NCI-H2196 (cell line): ENCODE data around the gene C12orf56.

Source experiments
- DNase-seq: peaks from one replicate; lab custom pipeline; 2025; ENCODE audit not compliant: unreplicated experiment; lab: John Stamatoyannopoulos, UW

Gene C12orf56, protein sequence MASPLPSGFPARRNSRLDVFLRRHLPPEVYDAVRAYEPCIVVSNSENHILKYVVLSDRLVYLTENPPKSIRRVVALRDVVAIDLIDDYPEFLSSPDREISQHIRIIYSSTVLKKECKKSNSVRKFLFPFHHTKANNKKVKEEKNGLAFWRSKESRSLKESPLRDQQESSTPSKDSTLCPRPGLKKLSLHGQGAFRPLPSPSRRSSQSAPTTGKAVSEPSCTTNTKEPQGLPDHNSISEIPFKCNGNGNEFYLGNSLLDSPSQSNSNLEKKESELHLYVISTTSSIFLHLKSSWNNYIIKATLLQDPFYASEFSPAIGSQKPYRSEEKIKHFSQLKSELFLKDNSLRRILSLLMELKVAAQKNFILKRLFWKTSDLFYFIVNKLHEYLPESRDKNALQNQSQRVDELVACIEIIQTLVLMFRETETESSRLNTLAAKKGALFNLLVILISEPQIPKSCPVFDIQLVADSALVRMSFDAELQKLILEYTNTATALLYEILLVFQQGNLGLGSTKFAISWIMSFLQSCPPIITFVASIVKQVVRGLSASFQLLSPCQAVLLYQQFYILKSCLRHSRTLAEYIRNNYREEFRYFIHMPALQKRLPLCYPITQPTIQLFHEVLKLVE

DNA sequence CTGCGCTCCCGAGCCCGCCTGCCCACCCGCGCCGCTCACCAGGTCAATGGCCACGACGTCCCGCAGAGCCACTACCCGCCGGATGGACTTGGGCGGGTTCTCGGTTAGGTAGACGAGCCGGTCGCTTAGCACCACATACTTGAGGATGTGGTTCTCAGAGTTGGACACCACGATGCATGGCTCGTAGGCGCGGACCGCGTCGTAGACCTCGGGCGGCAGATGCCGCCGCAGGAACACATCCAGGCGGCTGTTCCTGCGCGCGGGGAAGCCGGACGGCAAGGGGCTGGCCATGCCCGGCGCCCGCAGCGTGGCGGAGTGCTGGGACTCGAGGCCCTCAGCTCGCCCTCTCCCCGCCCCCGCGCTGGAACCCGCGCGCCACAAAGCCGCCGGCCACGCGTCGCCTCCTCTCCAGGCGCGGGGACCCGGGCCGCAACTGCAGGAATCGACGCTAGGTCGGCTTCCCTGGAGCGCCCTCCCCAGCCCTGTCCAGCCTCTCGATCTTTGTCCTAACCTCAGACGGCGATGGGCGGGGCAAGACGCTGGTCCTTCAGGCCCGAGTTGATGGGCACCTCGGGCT is at the start of gene C12orf56:
C12orf56 (minus strand) TSS at position 484 of the 577 bp plus-strand sequence; CDS start at position 291, 193 bp downstream.
- no peak for DNase-seq

DNA sequence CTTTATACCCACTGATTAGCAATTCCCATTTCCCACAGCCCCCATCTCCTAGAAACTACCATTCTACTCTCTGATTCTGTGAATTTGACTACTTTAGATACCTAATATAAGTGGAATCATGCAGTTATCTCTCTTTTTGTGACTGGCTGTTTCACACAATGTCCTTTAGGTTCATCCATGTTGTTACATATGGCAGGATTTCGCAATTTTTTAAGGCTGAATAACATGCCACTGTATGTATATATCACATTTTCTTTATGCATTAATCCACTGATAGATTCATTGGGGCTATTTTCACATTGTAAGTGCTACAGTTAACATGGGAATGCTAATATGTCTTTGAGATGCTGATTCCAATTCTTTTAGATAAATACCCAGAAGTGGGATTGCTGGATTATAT is 49.5 kb upstream of the C12orf56 start:
- no peak for DNase-seq

DNA sequence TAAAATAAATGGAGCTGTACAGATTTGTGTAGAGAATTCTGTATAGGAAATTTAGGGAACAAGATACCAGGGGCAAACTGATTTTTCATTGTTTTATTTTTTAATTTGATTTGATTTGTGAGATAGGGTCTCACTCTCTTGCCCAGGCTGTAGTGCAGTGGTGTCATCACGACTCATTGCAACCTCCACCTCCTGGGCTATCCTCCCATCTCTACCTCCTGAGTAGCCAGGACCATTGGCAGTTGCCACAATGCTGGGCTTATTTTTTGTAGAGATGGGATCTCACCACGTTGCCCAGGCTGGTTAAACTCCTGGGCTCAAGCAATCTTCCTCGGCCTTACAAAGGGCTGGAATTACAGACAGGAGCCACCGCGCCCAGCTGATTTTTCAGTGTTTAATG is 43.4 kb upstream of the C12orf56 start:
- no peak for DNase-seq

DNA sequence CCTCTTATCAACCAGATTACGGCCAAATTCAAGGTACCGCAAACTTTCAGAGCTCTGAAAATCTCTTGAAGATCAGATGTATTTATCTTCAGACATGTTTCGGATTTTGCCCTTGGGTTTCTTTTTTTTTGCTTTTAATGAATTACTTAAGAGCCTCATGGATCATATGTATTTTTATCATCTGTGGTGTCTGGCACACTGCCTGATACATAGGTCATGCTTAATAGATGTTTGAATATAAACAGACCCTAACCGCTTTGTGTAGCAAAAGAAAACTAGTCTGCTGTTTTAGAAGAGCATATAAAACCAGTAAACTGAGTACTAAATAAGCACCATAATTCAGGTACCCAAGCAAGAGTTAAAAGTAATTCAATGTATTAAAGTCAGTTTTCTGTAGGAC is 41.2 kb upstream of the C12orf56 start:
- DNase-seq, result no peak

DNA sequence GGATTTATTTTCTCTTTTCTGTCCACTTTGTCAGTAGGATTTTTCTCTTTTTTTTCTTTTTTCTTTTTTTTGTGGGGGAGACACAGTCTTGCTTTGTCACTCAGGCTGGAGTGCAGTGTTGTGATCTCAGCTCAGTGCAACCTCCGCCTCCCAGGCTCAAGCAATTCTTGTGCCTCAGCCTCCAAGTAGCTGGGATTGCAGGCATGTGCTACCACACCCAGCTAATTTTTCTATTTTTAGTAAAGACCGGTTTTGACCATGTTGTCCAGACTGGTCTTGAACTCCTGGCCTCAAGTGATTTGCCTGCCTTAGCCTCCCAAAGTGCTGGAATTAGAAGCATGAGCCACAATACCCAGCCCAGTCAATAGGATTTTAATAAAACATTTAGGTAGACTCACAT is 40.3 kb upstream of the C12orf56 start:
- DNase-seq, result no peak

DNA sequence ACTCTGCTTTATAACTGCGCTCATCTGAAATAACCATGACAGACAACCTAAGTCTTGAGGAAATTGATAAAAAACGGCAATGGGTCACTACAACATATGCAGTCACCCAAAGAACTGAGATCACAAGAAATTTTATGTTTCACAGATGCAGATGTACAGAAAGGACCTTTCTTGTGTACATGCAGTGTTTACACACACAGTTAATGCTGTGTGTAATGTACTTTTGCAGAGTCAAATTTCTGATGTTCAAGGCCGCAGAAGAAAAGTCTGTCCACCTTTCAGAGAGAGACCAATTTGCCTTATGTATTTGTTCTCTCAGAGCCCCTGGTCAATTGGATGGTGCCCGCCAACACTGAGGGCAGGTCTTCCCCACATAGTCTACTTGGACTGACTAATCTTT is 38.4 kb upstream of the C12orf56 start:
- DNase-seq, result no peak

DNA sequence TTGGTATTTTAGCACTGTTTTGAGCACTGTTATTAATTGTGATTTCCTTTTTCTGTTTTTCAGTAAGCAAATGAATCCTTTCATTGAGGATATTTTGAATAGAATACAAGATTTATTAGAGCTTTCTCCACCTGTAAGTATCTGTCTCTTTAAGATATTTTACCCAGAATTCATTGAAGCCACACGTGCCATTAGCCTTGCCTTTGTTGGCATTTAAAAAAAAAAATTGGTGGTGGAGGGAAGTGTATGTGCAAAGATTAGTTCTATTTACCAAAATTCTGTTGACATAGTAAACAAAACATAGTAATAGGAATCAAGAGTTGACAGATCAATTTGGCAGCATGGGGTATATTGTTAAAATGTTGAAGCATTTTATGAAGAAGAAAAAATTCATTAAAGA is 37.4 kb upstream of the C12orf56 start:
- DNase-seq, result no peak

DNA sequence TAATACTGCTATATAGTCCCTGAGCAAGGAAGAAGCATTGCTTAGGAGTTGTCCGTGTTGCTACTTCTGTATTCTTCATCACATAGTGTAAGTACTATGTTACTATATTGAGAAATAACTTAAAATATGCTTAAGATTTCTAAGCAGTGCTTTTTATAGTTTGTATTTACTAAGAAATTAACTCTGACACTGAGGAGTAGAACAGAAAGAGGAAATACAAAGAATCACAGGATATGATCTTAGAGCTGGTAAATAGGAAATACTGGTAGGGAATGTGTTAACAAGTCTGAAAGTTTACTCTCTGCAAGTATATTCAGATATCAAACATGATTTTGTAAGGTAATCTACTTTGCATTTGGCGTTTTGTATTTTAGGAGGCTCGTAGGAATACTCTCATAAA is 29.1 kb upstream of the C12orf56 start:
- DNase-seq, result no peak

DNA sequence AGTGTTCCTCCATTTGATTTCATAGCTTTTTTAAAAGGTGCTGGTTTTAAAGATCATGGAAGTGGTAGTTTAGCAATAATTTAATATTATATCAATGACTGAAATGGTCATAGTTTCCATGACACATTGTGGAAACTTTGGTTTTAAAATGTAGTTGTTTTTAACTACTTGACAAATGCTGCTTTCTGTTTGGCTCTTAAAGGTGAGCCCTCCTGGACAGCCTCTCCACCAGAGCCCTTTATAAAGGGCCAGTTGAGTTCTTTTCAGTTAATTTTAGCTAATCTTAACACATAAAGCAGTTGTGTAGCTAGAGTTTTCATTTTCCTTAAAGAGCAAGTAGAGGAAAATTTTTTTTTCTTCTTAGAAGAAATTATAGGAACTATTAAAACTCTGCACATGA is 27.7 kb upstream of the C12orf56 start:
- no peak for DNase-seq

DNA sequence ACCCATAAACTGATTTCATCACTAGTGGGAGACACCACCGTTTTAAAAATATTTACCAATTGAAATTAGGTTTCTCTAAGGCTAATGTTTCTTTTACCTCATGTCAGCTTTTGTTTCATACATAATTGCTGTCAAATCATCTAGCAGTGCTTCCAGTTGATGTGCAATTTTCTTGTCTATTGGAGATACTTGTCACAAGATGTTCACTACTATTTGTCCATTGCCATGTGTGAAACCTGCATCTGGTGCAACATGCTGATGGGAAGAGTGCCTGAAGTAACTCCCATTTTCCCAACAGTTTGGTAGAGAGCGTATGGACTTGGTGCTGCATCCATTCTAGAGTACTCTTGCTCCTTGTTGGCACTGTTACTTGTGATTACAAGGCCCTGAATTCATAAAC is 23.3 kb upstream of the C12orf56 start:
- no peak for DNase-seq

DNA sequence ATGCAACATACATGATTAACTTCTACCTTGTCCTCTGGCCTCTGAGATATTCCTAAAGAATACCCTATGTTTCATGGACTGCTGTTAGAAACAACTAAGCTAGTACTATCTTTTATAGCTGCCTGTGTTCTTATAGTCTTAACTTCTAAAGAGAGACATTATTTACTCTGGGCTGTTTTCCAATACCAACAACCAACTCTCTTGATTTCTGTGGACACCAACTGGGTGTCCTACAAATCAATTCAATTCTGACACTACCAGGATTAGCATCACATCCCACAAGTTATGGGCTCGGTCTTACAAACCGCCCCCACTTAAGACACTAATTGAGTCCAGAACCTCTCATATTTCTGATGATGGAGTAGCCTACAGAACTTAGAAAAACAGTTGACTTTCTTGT is 21.9 kb upstream of the C12orf56 start:
- no peak for DNase-seq

DNA sequence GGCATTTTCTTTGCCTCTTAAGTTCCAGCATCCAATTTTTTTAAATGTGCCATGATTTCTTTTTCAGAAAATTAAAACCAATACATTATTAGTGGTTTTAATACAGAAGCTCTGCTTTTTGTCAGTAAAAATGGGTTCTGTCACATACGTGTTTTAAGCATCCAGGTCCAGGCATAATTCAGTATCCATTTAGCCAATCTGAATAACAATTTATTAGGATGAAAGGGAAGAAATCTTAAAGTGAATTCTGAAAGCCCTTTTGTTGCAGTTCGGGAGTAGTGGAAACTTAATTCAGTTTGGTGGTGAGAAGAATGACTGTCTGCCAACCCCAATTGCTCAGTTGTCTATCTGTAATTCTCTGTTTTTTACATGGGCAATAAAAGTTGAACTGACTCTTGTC is 20.9 kb upstream of the C12orf56 start:
- DNase-seq, result no peak

DNA sequence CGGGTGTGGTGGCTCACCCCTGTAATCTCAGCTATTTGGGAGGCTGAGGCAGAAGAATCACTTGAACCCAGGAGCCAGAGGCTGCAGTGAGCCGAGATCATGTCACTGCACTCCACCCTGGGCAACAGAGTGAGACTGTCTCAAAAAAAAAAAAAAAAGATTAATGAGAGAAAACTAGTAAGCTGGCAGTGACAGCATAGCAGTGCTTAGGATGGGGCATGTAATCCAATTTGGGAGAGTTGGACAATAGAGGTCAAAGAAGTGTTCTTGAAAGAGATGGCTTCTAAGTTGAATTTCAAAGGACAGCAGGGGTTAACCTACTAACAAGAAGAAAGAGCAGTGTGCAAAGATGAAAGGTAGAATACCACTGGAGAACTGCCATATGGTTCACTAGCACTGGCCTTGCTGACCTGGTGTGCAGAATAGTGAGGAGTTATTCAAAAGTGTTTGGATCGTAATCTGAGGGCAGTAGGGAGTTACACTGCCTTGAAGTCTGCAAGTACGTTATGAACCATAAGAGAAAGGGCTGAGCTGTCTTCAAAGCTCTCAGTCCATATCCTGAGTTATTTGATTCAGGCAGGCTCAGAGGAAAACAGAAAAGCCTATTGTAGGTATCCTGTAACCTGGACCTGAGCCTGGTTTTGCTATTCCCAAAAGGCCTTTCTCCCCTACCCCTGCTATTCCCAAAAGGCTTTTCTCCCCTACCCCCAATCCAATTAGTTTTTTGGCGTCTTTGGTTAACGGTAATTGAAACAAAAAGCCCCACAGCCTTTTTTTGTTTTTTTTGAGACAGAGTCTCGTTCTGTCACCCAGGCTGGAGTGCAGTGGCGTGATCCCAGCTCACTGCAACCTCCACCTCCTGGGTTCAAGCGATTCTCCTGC is 17.0 kb upstream of the C12orf56 start:
- DNase-seq, result no peak

DNA sequence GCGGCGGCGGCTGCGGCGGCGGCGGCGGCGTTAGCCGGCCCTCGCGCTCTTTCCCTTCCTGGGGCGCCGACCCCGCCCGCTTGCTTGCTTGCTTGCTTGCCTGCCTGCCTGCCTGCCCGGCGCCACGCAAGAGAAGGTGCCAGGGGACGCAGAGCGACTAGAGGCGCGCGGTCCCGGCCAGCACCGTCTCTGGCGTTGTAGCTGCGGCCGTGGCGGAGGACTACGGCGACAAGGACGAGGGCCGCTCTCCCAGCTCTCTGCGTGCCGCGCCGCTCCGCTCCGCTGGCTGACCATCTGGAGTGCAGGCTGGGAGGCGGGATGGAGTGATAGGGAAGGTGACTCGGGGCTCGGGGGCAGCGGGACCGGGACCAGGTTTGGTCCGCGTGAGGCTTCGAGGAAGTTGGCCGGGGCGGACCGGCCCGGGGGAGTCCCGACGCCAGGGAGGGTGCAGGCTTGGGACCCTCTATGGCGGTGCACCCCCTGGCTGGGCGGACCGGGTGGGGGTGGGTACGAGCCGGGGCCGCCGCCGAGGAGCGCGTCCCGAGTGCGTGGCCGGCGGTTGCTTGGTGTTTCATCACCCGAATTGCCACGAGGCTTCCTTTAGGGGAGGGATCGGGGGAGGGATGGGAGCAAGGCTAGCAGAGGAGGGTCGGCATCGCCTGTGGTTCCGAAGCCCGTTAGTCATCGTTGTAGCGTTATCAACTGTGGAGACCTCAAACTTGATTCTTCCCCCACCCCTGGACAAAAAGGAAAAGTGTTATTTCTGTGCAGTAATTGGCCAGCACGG is 14.1 kb upstream of the C12orf56 start:
- DNase-seq, result peak; percentile 36

DNA sequence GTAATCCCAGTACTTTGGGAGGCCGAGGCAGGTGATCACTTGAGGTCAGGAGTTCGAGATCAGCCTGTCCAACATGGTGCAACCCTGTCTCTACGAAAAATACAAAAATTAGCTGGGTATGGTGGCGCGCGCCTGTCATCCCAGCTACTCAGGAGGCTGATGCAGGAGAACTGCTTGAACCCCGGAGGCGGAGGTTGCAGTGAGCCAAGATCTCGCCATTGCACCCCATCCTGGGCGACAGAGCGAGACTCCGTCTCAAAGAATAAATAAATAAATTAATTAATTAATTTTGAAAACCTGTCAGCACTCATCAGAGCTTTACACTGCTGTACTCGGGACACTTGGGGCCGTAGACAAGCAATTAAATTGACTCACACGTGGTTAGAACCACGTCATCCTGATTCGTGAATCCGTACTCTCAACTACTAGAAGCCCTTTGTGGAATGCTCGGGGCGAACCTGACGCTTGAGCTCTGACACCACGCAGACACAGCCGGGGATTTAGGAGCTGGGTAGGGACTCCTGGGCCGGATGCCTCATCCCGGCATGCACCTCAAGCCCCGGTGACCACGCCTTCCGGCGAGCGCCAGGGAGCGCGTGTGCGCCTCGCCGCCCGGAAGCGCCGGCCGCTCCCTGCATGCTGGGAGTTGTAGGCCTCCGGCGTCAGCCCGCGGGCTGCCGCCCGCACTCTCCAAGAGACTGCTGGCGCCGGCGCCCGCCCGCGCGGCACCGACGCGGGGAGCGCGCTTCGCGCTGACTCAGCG is 13.3 kb upstream of the C12orf56 start, which contains the start of gene XPOT:
XPOT (plus strand) TSS at position 686 of the 763 bp plus-strand sequence. CDS start 5,644 bp downstream, outside the sequence.
- DNase-seq, result peak; percentile 97

DNA sequence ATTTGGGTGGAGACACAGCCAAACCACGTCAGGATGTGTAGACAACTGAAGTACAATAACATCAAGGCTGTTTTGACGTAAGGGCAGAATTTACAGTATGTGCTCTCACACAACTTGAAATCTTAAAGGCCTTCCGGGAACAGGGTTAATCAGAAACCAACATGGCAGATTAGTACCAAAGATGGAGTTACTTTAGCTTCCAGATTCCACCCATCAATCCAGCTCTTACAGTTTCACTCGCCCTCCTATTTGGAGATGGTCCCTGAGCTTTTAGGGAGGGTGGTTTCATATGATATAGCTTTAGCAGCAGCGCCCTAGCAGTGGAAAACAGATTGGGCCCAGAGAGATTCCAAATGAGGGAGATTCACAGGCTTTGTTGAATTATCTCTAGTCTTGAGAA is 11.6 kb upstream of the C12orf56 start:
- no peak for DNase-seq

DNA sequence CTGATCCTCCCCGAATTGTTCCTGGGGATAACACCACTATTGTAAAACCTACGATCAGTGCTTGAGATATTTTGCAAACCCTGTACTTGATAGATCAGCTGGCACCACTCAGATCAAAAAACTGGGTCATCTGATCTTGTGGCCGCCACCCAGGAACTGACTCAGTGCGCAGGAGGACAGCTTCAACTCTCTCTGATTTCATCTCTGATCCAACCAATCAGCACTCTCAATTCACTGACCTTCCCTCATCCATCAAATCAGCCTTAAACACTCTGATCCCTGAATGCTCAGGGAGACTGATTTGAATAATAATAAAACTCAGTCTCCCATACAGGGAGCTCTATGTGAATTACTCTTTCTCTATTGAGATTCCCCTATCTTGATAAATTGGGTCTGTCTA is 9.5 kb upstream of the C12orf56 start:
- DNase-seq, result peak; percentile 39

DNA sequence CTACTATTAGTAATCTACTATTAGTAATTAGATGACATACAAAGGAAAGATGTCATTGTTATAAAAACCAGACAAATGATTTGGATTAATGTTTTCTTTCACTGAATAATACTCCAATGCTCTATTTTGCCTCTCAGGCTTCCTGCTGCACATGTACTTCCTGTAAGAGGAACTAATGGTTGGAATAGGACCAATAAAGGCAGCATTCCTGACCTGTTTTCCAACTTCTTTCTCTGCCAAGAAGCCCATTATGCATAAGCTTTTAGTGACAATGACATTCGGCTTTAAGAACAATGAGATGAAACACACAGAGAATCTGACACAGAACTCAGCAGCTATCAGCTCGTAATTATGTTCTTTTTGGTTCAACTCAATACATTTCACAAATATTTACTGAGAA is 5.2 kb upstream of the C12orf56 start:
- no peak for DNase-seq

DNA sequence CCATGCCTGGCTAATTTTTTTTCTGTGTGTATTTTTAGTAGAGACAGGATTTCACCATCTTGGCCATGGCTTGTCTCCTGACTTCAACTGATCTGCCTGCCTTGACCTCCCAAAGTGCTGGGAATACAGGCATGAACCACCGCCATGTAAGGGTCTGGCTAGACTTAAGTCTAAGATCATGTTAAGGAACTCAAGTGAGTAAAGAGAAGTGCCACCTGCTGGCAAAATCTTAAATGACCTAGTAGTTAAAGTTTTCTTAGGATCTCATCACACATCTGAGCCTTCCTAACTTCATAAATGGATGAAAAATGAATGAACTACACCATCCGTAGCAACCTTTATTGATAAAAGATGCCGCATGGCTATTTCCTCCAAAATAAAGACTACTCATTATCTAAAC is 1.7 kb upstream of the C12orf56 start:
- DNase-seq, result no peak

DNA sequence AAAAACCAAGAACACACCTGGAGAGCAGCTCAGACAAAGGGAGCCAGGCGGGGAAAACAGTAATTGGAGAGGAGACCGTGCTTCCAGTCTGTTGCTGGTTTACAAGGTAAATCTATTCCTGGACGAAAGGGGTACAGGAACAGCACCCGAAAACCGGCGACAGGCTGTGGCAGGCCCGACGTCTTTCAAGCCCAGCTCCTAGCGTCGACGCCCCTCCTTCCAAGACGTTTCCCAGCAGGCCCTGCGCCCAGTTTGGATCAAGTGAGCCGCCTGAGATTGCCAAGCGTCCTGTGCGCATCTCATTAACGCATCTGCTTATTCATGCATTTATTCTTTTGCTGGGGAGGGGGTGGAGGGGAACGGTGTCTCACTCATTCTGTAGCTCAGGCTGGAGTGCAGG is 1.4 kb downstream of the C12orf56 start:
- no peak for DNase-seq
